ENCODE results near the gene ELANE.
"Not testable (repeated sequence)": the region's sequence is repeated elsewhere in the genome, so short reads cannot be mapped to it uniquely, and the experiment has no call there.

Gene ELANE

DNA sequence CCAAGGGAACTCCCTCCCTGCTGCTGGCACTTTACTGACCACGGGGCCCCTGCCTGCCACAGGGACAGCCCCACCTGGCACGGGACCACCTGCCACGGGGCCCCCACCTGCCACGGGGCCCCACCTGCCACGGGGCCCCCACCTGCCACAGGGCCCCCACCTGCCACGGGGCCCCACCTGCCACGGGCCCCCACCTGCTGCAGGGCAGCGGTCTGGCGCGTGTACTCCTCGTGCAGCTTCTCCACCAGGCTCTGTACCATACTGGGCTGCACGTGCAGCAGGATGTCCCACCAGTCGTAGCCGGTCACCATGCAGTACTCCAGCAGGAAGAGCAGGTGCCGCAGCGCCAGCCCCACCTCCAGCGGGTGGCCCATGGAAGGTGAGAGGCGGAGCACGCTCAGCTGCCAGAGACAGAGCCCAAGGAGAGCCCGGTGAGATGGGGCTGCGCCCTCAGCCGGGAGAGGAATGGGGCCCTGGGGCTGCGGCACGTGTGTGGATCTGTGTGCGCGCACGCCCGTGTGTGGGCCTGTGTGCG, 24.7 kb downstream of the ELANE start:
- in situ Hi-C loops (cut with HindIII; ENCODE audit: low sequenced_read_pairs), result no loop called here

GRCh38 chr19:877992-878660, 26.0 kb downstream of the ELANE start:
- in situ Hi-C loops (cut with HindIII; ENCODE audit: low sequenced_read_pairs), result not testable (repeated sequence)

- in situ Hi-C loops (cut with HindIII; ENCODE audit: low sequenced_read_pairs), result not testable (repeated sequence)
These were observed 26.9 kb downstream of the ELANE start for GRCh38 chr19:878751-879561.

GRCh38 chr19:879711-880438, 27.8 kb downstream of the ELANE start:
- in situ Hi-C loops (cut with HindIII; ENCODE audit: low sequenced_read_pairs), result no loop called here

DNA sequence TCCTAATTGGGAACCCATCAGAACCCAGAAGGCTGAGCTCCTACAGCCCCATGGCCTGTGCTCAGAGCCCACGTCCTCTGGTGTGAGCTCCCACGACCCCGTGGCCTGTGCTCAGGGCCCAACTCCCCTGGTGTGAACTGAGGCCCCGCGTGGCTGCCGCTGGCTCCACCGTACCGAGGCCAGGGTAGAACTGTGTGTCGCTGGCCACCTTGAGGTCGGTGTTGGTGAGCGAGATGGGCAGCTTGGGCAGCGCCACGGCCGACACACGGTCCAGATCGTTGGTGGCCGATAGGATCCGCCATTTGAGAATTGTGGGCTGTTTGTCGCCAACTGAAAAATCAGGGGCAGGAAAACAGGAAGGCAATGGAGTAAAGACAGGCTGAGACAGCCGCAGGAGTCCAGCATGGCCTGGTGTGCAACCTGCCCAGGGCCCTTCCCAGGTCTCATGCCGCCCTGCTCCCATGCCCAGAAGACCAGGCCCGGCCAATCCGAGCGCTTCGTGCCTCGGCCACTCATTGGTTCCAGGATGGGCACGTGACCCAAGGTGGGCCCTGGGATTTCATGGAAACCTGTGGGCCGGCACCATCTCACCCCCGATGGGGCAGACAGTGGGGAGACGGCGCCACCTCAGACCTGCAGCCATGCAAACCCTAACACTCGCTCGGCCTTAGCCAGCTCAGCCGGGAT, 29.4 kb downstream of the ELANE start:
- in situ Hi-C loops (cut with HindIII; ENCODE audit: low sequenced_read_pairs), result no loop called here

GRCh38 chr19:882871-883497, 30.9 kb downstream of the ELANE start:
- in situ Hi-C loops (cut with HindIII; ENCODE audit: low sequenced_read_pairs), result no loop called here

- in situ Hi-C loops (cut with HindIII; ENCODE audit: low sequenced_read_pairs), result no loop called here
These were observed 31.6 kb downstream of the ELANE start for GRCh38 chr19:883661-884211.

DNA sequence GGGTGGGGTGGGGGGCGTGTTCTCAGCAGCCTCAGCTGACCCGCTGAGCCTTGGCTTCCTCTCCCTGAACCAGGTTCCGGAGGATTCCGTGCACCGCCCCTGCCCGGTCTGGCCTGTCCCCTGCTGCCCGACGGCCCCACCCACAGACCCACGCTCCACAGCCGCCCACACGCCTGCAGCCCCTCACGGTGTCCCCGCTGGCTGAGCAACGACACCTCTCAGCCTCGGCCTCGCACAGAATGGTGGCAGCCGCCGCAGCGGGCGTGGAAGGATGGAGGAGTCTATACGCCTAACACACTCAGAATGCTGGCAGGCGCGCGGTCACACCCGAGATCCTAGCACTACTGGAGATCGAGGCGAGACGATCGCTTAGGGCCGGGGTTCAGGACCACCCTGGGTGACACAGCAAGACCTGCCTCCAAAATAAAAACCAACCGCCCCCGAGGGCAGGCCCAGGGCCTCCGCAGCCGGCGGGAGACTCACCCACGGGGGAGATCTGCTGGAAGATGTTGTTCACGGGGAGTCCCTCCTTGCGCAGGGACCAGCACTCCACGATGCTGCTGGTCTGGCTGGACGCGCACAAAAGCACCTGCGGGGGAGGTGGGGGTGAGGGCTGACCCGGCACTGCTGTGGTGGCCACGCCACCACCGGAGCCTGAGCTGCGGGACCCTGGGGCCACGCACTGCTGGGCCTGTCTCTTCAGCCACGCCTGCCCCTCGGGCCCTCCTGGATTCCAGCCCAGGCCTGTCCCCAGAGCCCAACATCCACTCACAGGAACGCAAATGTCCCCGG, 32.5 kb downstream of the ELANE start:
- in situ Hi-C loops (cut with HindIII; ENCODE audit: low sequenced_read_pairs), result no loop called here

DNA sequence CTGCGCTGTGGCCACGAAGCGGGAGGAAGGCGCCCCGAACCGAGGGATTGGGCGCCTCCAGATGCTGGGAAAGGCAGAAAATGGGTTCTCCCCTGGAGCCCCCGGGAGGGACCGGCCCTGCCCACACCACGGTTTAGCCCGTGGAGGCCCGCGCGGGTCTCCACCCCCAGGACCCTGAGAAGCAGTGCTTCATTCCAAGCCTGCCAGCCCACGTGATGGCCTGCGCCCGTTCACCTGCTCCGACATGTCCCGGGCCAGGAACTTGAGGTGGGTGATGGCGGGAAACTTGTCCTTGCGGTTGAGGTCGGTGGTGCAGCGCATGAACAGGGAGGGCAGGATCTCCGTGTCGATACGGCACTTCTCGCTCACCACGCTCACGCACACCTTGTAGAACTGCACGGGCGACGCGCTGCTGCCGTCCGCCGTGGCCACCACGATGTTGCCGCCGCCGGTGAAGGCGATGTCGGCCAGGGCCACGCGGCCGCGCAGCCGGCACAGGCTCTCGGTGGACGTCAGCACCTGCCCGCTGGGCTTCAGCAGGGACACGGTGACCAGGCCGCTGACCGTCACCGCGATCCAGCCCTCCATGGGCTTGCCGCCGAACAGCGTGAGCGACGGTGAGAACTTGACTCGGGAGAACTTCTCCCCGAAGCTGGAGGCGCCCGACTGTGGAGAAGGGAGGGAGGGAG, 33.6 kb downstream of the ELANE start:
- in situ Hi-C loops (cut with HindIII; ENCODE audit: low sequenced_read_pairs), result no loop called here

DNA sequence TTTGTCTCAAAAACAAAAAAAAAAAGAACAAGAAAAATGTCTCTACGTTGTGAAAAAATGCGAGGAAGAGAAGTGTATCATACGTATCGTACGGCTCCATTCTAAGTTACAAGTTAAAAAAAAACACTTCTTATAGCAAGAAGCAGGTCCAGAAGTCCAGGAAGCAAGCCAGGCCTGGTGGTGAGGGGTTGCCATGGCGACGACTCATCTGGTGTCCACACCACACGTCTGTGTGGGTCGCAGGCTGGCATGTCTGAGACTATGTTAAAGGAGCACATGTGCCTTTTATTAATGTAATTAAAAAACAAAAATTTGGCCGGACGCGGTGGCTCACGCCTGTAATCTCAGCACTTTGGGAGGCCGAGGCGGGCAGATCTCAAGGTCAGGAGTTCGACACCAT, 35.0 kb downstream of the ELANE start:
- in situ Hi-C loops (cut with HindIII; ENCODE audit: low sequenced_read_pairs), result no loop called here

DNA sequence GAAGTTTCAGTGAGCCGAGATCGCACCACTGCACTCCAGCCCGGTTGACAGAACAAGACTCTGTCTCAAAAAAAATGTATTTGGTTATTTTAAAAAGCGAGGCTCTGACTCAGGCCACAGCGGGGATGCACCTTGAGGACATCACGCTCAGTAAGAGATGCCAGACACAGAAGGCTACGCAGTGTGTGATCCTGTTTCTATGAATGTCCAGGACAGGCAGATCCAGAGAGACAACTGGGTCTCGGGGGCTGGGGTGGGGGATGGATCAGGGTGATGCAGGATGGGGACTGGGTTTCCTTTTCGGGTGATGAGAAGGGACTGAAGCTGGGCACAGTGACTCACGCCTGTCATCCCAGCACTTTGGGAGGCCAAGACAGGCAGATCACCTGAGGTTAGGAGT, 35.5 kb downstream of the ELANE start:
- in situ Hi-C loops (cut with HindIII; ENCODE audit: low sequenced_read_pairs), result no loop called here

DNA sequence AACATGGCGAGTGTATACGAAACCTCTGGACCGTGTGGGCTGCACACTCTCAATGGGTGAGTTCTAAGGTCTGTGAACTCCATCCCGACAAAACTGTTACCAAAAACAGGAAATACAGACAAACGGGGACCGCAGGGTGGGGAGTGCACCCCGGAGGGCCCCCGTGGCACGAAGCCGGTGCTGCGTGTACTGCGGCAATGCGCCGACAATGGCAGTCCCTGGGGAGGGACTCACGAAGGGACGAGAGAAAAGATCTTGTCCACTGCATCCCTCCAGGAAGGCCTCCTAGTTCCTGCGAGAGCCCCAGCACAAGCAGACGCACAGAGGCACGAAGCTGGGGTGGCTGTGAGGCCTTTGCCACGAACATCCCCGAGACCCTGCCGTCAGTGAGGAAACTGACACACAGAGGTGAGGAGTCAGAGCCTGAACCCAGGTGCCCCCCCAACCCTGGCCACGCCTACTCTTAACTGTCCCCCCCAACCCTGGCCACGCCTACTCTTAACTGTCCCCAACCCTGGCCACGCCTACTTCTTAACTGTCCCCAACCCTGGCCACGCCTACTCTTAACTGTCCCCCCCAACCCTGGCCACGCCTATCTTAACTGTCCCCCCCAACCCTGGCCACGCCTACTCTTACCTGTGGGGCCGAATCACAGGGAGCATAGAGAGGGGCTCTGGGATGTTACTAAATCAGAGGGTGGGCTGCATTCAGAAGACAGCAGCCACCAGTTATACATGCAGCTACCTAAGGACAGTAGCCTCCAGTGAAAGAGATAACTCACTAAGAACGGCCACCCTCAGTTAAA, 36.7 kb downstream of the ELANE start:
- in situ Hi-C loops (cut with HindIII; ENCODE audit: low sequenced_read_pairs), result no loop called here

GRCh38 chr19:889662-890295, 37.7 kb downstream of the ELANE start:
- in situ Hi-C loops (cut with HindIII; ENCODE audit: low sequenced_read_pairs), result no loop called here

- in situ Hi-C loops (cut with HindIII; ENCODE audit: low sequenced_read_pairs), result no loop called here
These were observed 38.7 kb downstream of the ELANE start for GRCh38 chr19:890831-891230.

GRCh38 chr19:891421-892200, 39.5 kb downstream of the ELANE start:
- in situ Hi-C loops (cut with HindIII; ENCODE audit: low sequenced_read_pairs), result not testable (repeated sequence)

DNA sequence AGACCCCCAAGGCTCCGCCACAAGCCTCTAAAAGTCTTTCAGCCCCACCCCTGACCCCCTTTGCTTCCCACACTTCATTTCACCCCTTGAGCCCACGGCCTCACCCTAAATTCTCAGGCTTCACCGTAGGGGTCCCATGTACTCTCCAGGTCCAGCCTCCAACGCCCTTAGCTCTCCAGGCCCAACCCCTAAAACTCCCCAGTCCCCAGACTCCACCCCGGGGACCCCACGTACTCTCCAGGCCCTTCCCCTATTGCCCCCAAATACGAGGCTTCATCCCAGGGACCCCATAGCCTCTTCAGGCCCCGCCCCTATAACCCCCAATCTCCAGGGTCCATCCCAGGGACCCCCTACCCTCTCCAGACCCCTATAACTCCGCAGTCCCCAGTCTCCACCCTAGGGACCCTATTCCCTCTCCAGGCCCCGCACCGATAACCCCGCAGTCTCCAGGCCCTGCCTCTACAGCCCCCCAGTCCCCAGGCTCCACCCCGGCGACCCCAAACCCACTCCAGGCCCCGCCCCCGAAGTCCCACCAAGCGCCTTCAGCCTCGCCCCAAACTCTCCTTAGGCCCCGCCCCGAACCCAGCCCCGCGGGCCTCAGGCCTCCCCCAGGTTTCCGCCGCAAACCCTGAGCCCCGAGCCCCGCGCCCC, 40.3 kb downstream of the ELANE start:
- in situ Hi-C loops (cut with HindIII; ENCODE audit: low sequenced_read_pairs), result no loop called here
